Right ventricle myocardium superior (tissue), 1 donor: ENCODE results near the gene ATG16L2. TPM values are rescaled to one million over a fixed set of nuclear protein-coding genes. Genes with fewer than 3 reads are reported as not detected.
"Not testable (repeated sequence)": the region's sequence is repeated elsewhere in the genome, so short reads cannot be mapped to it uniquely, and the experiment has no call there.

Experiments used
- ATAC-seq: fragments of 200-7000 bp; cut with Tn5 transposase; one replicate; pipeline ENCODE4 v1.9.1; 2020; ENCODE audit warnings: mild to moderate bottlenecking; ENCODE audit not compliant: poor library complexity
- DNase-seq: peaks from one replicate; pipeline ENCODE4 v3.0.0-alpha.2; 2020
- intact Hi-C: fragments of 100-400 bp; cut with DNase I; formaldehyde crosslinking; loops from one replicate; pipeline ENCODE4 v1.11.2; 2022
- total RNA-seq: library from RNA; stranded (reverse); fragmentation: NEBNext Ultra II Directional; extraction: Animal tissue kit (Norgen Biotek cat#: 25700); gene quantifications from one replicate; pipeline ENCODE4 v1.2.1, GENCODE V29; 2021
- donor health status: DM: no; HTN: yes; CAD: no; lungs with severe emphysema.

ATG16L2 gene
- total RNA-seq, 1 donor from 2014 or later = 16.8 TPM

DNA sequence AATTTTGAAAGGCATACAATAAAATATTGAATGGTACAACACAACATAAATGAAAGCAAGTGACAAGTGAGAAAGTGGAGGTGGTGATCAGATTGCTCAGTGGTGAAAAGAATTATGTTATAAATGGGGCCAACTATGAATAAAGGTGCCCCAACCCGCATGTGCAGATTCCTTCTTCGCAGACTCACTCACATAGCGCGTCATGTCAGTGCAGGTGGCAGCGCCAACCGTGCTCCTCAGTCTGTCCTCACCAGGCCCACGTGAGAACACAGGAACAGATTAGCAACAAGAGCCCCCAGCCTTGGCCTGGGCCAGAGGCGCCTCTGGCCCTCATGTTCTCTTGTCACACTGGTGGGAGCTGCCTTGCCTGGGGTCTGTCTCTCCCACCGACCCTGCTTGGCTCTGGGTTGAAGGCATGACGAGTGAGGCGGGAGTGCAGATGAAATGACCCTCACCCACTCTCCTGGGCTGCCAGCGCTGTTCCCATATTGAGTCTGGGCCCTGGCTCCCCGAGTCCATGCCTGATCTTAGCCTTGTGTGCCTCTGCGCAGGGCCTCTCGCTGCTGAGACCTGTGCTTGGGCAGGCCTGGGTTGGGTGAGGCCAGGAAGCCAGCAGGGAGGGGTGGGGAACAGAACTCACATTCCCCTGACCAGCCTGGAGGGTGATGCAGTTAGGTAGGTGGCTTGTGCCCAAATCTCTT lies 6.4 kb downstream of the ATG16L2 start:
- no peak for DNase-seq
- intact Hi-C loops = no loop called here
- no peak for ATAC-seq

- ATAC-seq (peak; percentile 3), DNase-seq (no peak)
- intact Hi-C loops = no loop called here
Observed at GRCh38 chr11:72821221-72821919, 7.2 kb downstream of the ATG16L2 start.

DNA sequence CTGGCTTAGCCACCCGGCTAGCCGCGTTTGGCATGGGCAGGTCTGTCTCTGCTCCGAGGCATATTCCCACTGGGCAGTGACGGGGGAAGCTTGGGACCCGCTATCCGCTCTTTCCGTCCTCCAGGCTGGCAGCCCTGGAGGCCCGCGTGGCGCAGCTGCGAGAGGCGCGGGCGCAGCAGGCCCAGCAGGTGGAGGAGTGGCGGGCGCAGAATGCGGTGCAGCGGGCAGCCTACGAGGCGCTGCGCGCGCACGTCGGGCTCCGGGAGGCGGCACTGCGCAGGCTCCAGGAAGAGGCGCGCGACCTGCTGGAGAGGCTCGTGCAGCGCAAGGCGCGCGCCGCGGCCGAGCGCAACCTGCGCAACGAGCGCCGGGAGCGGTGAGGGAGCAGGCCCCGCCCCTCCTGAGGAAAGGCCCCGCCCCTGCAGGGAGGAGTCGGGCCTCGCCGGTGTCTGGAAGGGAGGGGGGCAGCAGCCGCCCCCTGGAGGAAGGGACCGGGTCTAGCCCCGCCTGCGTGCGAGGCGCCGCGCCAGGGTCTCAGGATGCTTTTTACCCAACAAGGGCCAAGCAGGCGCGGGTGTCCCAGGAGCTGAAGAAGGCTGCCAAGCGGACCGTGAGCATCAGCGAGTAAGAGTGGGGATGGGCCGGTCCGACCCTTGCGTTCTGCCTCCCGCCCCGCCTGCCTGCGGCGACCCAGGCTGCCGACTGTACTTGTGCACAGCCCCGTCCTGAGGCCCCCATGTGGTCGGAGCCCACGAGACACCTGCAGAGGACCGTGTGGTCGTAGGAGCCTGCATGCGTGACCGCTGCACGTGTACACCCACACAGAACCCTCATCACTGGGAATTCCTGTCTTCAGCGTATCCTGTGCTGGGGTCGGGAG lies 7.9 kb downstream of the ATG16L2 start:
- DNase-seq = peak; percentile 91
- peak; percentile 90 for ATAC-seq
- intact Hi-C loops = no loop called here

DNA sequence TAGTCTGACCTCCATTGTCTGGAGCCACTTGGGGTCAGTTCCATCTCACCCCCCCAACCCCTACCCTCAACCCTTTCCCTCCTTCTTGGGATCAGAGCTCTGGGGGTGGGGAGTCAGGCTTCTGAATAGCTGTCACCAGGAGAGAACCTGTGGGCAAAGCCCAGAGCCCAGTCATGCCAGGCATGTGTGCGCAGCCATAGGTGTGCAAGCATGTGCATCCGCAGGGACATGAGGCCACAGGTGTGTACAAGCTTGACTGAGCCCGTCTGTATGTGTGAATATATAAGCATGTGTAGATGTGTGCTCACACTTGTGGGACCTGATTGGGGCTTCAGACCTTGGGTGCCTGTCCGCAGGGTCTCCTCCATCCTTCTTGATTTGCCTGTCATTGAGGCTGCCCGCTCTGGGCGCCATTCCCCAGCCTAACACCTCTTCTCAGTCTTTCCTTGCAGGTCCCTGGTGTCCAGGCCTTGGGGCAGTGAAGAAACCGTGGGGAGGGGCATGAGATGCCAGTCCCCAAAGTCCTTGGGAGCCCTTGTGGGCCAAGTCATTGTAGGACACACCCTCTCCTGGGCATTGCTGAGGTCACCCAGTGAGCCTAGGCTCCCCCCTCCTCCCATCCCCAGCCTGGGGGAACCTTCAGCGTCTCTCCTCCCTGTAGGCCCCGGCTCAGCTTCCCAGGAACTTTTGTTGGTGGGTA lies 9.0 kb downstream of the ATG16L2 start:
- intact Hi-C loops = no loop called here
- no peak for DNase-seq
- ATAC-seq = no peak

DNA sequence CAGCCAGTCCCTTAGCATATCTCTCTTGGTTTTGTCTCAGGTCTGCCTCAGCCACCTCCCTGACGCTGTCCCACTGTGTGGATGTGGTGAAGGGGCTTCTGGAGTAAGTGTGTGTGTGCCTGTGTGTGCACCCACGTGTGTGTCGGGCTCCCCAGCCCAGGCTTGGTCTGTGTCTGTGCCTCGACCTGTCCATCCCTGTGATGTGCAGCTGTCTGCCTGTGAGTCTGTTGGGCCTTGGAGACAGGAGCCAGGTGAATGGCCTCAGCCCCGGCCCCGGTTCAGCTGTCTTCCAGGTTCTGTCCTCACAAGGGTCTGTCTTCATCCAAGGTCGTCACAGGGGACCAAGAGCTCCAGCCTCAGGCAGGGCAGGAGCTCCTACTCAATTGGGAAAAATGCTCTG lies 9.8 kb downstream of the ATG16L2 start:
- intact Hi-C loops = no loop called here
- ATAC-seq = no peak
- DNase-seq = no peak

GRCh38 chr11:72824811-72825505 lies 10.7 kb downstream of the ATG16L2 start:
- ATAC-seq = no peak
- DNase-seq = no peak
- intact Hi-C loops = no loop called here

- no peak for DNase-seq
- ATAC-seq = no peak
- intact Hi-C loops = no loop called here
Observed at GRCh38 chr11:72825661-72826060, 11.4 kb downstream of the ATG16L2 start.

- intact Hi-C loops = no loop called here
- no peak for DNase-seq
- ATAC-seq = no peak
Observed at GRCh38 chr11:72826191-72826941, 12.2 kb downstream of the ATG16L2 start.

DNA sequence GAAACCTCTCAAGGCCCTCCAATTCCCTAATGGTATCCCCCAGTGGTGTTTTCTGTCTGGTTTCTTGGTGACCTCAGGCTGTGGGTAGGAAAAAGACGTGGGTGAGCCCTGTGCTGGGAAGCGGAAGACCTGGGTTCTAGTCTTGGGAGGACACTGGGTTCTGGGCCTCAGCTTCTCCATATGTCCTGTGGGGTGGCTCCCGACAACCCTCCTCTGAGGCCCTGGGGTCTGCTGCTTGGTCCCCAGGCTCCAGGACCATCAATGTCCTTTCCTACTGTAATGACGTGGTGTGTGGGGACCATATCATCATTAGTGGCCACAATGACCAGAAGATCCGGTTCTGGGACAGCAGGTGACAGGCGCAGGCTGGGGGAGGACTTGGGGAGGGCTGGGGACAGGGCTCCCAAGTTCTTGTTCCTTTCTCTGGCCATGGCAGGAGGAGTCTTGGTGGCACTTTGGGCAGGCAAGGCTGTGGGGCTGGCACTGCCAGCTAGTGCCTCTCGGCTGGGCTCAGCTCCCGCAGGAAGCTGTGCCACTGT lies 12.8 kb downstream of the ATG16L2 start:
- DNase-seq (no peak), ATAC-seq (no peak)
- intact Hi-C loops = no loop called here

DNA sequence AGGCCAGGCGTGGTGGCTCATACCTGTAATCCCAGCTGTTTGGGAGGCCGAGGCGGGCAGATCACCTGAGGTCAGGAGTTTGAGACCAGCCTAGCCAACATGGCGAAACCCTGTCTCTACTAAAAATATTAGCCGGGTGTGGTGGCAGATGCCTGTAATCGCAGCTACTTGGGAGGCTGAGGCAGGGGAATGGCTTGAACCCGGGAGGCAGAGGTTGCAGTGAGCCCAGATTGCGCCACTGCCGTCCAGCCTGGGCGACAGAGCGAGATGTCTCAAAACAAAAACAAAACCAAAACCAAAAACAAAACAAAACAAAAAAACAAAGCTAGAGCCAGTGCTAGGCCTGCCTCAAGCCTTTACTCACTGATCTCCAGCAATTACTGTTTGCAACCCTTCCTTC lies 13.4 kb downstream of the ATG16L2 start:
- ATAC-seq, intact Hi-C loops: not testable (repeated sequence)

GRCh38 chr11:72828081-72828567 lies 13.9 kb downstream of the ATG16L2 start:
- intact Hi-C loops = no loop called here
- DNase-seq (no peak), ATAC-seq (no peak)

More for the DNA sequence above, 13.4 kb downstream of the ATG16L2 start:
- not testable (repeated sequence) for DNase-seq

DNA sequence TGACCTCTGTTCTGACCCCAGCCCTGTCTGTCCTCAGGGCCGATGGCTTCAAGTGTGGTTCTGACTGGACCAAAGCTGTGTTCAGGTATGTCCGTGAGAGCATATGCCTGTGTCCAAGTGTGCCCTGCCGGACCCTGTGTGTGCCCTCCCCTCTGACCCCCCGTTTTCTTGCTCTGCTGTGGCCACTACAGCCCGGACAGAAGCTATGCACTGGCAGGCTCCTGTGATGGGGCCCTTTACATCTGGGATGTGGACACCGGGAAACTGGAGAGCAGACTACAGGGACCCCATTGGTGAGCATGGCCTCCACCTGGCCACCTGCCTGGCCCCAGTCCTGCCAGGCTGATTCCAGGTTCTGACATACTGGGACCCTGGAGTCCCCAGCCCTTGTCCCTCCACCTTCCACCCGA lies 14.5 kb downstream of the ATG16L2 start:
- intact Hi-C loops = no loop called here
- DNase-seq (no peak), ATAC-seq (no peak)

- no peak for DNase-seq
- ATAC-seq = no peak
- intact Hi-C loops = no loop called here
Observed at GRCh38 chr11:72829178-72829577, 15.0 kb downstream of the ATG16L2 start.

DNA sequence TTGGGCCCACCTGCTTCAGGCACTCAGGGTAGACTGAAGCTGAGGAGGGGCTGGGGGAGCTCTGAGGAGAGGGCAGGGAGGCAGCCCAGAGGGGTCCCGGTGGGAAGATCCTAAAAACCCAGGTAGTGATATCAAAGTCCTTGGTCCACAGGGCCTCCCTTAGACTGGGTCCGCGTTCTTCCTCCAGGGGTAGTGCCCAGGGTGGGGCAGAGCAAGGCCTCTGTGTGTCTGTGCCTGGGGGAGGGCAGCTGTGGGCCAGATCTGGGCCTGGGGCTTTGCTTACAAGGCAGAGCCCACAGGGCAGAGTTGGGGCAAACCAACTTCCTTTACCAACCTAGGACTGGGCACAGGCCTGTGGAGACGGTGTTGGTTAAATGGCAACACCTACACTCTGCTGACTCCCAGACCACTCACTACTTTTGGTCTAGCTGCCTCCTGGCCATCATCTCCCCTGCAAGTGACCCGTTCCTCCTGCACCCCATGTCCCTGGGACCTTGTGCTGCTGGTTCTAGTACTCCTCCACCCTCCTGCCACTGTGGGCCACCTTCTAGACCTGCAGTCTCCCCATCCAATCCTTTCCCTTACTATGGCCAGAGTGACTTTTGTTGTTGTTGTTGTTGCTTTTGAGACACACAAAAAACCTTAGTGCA lies 15.8 kb downstream of the ATG16L2 start:
- ATAC-seq (no peak), DNase-seq (no peak)
- intact Hi-C loops = loop anchor here (2.0 to 5.0 kb wide), 2 partner anchors 349 to 407 kb away; no protein-coding TSS in a partner anchor

DNA sequence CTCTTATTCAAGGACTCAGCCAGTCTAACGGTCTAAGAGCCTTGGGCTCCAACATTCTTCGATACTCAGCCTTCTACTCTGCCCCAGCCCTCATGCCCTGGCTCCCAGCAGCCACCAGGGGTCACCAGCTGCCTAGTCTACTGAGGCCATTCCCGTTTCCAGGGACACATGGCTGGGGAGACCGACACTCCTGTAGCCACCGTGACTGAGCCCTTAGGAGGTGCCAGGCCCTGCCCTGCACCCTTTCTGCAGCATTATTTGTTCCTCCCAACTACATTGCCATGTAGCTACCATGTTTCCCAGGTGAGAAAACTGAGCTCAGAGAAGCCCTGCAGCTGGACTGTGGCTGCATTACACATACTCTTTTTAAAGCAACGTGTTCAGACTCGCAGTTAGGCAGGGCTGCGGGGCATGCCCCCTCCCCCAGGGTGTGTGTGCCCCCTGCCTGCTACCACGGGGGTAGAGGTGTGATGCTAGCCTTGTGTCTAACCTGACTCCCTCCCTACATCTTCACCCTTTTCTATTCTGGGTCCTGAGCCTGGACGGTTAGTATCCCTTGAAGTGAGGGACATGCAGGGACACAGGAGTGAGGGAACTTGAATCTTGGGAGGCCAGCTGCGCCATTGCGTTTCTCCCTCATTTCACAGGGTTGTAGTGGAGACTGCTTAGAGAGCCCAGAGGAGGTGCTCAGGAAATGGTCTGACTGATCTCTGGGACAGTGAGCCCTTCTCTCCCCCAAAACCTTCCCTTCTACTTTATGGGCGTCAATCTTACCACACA lies 17.5 kb downstream of the ATG16L2 start:
- intact Hi-C loops = loop anchor here (2.0 to 5.0 kb wide), 2 partner anchors 347 to 406 kb away; no protein-coding TSS in a partner anchor
- DNase-seq (peak; percentile 90), ATAC-seq (peak; percentile 80)
